ENCODE results near the gene CDKN2B-AS1.

DNA sequence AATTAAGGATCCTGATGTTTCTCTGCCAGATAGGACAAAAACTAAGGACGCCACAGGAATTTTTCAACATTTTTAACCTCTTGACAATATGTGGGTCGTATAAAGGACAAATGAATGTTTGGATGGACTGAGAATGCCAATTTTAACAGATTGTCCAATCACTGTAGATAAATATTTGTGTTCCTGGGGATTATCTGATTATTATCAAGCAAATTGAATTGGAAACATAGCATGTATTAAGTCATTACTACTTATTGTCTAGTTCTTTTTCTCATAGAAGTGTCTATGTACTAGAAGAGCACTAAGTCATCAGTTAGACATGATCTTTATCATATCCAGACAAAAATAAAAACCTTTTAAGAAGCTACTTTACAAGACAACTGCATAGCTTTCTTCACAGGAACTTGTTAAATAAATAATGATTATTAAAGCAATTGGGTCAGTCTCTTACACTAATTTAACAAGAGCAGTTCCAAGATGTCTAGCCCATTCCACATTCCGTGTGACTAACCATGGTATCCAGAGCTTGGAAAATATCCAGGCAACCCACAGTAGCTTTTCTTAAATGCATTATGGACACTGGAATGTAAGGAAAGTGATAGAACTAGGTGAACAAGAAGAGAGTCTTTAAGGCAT, 142.0 kb downstream of the CDKN2B-AS1 start:
- TF ChIP-seq, protein P1, sequence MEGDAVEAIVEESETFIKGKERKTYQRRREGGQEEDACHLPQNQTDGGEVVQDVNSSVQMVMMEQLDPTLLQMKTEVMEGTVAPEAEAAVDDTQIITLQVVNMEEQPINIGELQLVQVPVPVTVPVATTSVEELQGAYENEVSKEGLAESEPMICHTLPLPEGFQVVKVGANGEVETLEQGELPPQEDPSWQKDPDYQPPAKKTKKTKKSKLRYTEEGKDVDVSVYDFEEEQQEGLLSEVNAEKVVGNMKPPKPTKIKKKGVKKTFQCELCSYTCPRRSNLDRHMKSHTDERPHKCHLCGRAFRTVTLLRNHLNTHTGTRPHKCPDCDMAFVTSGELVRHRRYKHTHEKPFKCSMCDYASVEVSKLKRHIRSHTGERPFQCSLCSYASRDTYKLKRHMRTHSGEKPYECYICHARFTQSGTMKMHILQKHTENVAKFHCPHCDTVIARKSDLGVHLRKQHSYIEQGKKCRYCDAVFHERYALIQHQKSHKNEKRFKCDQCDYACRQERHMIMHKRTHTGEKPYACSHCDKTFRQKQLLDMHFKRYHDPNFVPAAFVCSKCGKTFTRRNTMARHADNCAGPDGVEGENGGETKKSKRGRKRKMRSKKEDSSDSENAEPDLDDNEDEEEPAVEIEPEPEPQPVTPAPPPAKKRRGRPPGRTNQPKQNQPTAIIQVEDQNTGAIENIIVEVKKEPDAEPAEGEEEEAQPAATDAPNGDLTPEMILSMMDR (IDR thresholded peaks at IDR 0.05) = no peak
- no peak for TF ChIP-seq POLR2A (IDR thresholded peaks at IDR 0.05)
